GM18867 (cell line): ENCODE data around the gene CHFR.
"Not testable (repeated sequence)": the region's sequence is repeated elsewhere in the genome, so short reads cannot be mapped to it uniquely, and the experiment has no call there.

Experiments
- ATAC-seq: cut with Tn5 transposase; IDR thresholded peaks from one replicate; pipeline ENCODE4 v1.9.1; 2021; ENCODE audit warnings: mild to moderate bottlenecking, moderate library complexity; ENCODE audit not compliant: unreplicated experiment

CHFR gene

DNA sequence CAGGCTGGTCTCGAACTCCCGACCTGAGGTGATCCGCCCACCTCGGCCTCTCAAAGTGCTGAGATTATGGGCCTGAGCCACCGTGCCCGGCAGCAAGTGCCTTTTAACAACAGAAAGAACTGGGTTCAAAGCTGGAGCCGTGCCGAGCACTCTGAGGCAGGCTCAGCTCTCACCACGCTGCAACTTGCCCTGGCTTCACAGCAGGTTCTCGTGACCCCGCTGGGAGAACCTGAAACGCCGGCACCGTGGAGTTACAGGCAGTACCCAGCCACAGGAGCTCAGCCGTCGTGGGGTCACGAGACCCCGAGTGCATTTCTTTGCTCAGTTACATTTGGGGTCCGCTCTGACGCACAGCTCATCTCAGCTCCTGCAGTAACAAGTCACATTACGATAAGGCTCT is 73.2 kb downstream of the CHFR start:
- no peak for ATAC-seq

DNA sequence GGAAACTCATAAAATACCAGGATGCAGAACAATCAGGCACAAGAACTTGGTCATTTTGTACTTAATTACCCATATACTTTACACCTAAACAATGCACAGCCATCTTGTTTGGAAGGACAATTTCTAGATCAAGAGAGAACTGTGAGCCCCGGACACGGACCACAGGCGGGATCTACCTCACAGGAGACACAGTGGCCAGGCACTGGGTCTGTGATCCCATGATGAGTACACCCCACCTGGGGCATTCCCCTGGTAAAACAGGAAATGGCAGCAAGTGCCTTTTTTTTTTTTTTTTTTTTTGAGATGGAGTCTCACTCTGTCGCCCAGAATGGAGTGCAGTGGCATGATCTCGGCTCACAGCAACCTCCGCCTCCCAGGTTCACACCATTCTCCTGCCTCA is 74.0 kb downstream of the CHFR start:
- no peak for ATAC-seq

DNA sequence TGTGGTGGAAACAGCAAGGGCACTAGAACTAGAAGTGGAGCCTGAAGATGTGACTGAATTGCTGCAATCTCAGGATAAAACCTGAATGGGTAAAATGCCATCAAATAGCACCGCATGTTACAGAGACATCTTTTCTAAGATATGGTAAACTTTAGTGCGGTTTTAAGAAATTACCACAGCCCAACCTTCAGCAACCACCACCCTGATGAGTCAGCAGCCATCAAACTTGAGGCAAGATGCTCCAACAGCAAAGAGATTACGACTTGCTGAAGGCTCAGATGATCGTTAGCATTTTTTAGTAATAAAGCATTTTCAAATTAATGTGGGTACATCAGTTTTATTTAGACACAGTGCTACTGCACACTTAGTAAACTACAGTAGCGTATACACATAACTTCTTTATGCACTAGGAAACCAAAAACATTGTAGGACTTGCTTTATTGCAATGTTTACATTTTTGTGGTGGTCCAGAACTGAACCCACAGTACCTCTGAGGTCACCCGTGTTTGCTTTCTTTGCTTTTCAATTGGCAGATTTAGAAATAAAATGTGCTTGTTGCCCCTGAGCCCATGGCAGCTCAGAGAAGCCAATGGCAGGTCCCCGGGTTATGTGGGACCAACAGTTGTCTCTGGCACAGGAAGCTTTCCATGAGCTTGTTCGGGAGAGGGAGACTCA is 74.6 kb downstream of the CHFR start:
- no peak for ATAC-seq

DNA sequence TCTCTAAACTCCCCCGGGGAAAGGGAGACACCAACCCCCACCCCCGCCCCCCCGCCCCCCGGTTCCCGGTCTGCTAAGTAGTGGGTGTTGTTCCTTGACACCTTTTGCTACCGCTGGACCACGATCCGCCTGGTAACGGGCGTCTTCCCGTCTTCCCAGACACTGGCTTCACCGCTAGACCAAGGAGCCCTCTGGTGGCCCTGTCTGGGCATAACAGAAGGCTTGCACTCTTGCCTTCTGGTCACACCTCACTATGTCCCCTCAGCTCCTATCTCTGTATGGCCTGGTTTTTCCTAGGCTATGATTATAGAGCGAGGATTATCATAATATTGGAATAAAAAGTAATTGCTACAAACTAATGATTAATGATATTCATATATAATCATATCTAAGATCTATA is 78.0 kb downstream of the CHFR start:
- not testable (repeated sequence) for ATAC-seq

DNA sequence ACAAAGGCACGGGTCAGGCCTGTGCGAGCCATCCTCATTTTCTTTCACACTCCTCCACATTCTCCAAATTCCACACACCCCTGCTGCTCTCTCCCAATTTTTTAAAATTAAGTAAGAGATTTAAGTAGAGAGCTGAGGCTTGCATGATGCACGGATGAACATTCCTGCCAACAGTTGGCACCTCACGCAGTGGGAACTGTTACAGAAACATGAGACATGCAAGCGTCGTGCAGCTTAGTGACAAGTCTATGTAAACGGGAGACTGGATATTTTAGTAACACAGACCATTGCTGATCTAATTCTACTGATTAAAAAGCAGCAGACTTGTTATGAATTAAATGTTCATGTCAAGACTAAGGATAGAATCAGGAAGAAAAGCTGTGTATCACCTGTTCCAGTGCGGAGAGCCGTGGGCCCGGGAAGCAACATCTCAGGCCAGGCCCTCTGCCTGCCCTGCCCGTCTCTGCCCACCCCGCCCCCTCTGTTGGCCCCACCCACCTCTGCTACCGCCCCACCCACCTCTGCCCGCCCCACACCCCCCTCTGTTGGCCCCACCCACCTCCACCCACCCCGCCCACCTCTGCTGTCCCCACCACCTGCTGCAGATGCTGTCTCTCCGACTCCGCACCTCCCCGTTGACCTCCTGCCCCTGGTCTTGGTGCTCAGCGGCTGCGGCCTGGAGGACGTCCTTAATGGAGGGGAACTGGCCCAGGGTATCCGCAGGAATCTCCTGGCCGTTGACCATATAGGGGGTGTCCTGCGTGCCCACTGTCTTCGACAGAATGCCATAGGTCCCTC is 79.9 kb downstream of the CHFR start:
- no peak for ATAC-seq

DNA sequence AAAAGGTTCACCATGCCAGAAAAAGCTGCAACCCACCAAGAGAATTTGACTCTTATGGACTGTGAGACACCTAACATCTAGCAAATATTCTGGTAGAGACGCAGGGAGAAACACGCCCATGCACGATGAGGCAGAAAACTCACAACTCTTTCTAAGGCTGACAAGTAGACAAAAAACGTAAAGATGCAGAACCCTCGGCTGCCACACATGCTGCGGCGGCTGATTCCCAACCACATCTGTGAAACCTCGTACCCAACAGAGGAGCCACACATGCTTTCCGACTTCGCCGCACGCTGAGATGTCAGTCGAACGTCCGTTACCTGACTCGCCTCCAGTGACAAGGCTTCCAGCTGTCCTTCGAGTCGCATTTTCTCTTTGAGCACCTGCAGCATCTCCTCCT is 80.5 kb downstream of the CHFR start:
- no peak for ATAC-seq

DNA sequence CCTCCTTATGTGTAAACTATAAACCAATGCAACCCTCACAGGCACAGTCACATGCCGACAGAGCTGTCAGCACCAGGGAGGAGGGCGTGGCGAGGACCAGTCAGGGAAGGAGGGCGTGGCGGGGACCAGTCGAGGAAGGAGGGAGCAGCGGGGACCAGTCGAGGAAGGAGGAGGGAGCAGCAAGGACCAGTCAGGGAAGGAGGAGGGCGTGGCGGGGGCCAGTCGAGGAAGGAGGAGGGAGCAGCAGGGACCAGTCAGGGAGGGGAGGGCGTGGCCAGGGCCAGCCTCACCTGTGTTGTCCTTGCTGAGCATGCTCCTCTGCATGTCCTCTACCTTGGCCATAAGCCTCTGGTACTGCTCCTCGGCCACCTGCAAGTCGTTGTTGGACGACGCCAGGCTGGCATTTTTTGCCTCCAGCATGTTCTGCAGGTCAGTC is 83.0 kb downstream of the CHFR start:
- ATAC-seq: no peak

DNA sequence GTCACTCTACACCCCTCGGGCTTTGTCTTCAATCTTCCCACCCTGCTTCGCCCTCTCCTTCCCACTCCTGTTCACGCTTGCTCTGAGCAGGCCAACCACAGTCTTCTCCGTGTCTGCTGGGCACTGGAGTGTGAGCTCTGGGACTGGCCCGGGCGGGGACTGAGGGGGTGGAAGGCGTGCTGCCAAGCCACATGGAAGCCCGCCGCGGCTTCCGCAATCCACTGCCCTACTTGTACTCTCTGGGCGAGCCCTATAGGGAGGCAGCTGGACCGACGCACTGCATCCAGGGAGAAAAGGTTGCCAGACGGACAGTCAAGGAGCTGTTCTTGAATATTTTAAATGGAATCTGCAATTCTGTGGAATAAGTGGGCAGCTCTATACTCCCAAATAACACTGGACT is 83.5 kb downstream of the CHFR start:
- no peak for ATAC-seq

DNA sequence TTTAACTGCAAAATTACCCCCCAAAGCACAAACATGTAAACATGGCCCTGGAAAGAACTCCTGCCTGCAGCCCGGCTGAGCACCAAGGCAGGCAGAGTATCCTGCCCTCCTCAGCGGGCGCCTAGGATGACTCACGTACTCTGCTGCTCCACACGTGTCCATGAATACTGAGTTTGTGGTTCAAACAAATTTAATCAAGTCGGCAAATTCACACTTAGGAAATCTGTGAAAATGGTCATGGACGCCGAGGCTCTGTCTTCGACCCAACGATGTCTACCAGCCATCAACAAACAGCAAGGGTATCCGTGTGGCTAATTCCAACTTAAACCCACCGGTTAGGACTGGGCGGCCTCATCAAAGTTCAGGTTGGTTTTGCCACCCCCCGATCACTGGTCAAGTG is 84.3 kb downstream of the CHFR start:
- no peak for ATAC-seq

DNA sequence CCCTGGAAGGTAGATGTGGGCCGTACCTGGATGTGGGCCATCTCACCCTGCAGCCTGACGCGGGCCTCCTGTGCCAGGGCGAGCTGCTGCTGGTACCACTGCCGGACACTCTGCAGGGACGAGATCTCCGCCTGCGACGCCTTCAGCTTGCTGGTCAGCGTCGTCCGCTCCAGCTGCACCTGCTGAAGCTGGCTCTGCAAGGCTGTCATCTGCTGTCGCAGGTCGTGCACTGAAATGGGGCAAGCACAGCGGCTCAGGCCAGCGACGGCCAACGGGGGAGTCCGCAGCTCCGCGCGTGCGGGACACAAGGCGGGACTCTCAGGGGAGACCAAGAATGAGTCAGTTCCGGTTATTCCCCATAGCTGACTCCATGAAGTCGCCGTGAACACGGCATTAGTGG is 85.7 kb downstream of the CHFR start:
- ATAC-seq: no peak

DNA sequence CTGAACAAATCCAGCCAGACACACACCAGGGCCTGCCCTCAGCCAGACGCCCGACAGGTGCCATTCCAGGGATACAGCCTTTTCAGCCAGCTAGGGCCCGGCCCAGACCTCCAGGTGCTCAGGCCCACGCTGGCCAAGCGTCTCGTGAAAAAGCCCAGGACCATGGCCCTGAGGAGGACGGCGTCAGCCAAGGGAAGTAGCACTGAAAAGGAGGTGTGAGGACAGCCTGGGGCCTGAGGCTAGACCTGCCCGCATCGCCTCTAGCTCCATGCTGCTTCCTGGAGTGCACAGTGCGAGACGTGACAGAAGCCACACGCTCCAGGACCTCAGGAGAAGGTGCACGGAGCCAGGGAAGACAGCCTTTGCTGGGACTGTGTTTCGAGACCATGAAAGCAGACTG is 88.6 kb downstream of the CHFR start:
- ATAC-seq: no peak

DNA sequence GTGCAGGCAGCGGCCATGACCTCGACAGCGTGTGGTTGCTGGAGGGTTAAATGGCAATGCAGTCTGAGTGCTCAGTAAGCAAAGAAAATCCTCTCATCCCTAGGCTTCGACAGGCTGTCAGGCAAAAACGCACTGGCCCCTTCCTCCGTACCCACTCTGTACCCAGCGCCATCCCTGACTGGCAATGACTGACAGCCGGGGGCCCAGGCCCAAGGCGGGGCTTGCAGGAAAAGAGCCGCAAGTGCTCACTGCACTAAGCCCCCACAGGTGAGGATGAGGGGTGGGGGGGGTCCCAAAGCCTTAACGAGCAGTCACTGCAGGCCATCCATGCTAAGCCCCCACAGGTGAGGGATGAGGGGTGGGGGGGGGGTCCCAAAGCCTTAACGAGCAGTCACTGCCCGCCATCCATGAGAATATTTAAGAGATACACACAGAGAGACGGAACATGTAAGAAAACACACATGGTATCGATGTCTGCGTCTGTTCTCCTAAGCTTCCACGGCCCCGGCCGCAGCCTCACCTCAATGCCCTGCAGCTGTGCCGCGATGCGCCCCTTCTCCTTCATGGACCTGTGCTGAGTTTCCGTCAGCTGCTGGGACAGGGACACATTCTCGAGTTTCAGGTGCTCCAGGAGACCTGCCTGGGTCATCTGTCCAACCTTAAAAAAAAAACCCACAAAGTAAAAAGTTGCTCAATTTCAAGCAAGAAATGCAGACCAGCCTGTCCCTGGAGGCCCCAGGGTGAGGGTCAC is 89.4 kb downstream of the CHFR start:
- ATAC-seq: no peak

DNA sequence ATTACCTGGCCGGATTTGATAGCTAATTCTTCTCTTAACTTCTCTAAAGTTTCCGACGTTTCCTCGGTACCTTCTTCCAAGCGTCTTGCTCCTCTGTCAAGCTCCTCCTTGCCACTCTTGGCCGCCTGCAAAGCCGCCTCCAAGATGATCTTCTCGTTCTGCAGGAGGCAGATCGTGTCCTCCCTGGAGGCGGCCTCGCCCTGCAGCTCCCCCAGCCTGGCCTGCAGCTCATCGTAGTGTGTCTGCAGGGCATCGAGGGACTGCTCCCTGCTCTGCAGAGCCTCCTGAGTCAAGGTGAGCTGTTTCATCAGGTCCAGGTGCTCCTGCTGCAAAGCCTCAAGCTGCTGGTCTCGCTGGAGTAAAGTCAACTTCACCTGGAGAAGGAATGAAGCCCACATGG is 91.6 kb downstream of the CHFR start:
- no peak for ATAC-seq

DNA sequence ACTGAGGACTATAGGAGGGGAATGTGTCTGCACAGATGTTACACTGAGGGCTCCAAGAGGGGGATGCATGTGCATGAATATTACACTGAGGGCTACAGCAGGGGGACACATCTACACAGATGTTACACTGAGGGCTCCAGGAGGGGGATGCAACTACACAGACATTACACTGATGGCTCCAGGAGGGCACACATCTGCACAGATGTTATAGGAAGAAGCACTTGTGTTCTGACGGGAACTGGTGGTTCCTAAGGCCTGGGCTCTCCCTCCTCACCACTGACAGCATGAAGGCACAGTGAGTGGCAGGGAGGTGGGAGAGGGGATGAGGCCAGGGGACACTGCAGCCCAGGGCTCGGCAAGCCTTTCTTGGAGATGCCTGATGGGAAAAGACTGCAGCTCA is 95.5 kb downstream of the CHFR start:
- ATAC-seq: not testable (repeated sequence)

DNA sequence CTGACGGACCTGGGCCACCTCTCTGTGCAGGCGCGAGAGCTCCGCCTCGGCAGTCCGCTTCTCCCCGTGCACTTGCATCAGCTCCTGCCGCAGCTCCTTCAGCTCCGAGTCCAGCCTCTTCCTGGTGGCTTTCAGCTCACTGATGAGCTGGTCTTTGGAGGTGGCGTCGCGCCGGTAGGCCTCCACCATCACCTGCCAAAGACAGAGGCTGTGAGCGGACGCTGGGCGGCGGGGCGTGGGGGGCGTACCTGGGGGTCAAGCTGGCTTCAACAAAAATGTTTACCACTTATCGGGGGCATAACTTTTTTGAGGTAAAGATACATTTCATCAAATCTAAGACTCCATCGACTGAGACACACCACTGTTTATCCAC is 98.3 kb downstream of the CHFR start:
- ATAC-seq: no peak

DNA sequence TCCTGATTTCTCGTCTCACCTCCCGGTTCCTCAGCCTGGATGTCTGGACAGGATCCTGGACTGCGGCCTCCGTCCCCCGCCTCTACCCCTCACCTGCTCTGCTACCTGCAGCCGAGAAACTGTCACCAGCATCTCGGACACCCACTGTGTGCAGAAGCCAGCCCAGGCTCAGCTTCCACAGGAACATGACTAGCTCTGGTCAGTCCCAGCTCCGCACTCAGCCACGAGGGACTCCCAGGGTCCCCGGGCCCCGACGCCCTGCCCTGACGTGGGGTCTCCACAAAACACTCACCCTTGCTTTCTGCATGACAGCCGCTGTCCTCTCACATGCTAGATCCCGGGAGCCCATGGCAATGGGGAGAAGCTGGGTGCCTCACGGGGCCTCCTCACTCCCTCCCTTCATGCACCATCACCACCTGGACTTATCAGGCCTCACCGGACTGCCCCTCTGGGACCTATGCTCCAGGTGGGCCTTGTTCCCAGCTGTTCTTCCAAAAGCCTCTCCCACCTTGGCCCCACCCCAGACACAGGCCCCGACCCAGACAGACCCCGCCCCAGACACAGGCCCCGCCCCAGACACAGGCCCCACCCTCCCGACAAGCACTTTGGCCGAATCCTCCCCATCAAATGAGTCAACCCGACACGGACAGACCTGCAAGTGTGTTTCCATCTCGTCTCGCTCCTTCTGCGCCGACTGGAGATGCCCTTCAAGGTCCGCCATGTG is 98.9 kb downstream of the CHFR start:
- no peak for ATAC-seq

DNA sequence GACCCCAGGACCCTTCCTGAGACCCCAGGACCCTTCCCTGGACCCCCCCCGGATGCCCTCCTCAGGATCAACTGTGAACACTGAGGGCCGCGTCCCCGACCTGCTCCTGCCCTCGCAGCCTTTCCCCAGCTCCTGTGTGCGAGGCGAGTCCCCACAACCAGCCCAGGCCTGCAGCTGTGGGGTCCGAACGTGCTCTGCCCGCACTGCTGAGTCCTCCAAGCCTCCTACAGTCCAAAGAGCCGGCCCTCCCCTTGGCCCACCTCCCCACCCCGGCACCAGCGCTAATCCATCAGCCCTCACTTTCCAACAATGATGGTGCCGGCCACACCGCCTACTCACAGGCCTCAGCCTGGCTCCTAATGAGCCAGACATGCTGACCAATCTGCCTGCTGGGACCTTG is 99.5 kb downstream of the CHFR start:
- ATAC-seq: no peak

DNA sequence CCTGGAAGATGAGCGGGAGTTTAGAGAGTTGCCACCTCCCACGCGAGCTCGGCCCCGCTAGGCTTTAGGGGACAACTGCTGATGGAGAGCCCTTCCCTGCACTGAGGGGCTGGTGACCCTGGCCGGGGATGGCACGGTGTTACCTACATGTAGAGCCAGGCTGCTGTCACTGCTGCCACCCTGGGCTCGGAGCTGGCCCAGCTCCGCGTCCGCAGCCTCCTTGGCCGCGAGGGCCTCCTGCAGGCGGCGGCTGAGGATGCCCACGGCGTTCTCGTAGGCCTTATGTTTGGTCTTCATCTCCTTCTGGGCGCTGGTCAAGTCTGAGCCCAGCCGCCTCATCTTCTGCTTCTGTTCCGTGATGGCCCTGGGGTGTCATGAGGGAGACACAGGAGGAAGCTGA is 101.2 kb downstream of the CHFR start:
- ATAC-seq: no peak

DNA sequence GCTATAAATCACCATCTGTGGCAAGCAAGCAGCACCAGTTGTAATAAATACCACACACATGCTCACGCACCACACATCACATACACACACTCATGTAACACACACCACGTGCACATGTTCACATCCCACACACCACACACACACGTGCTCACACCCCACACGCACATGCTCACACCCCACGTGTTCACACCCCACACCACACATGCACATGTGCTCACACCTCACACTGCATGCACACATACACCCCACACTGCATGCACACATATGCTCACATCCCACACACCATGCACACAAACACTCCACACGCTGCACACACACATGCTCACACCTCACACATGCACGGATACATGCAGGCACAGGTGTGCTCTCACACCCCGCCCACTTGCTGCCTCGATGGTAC is 102.8 kb downstream of the CHFR start:
- ATAC-seq: no peak

DNA sequence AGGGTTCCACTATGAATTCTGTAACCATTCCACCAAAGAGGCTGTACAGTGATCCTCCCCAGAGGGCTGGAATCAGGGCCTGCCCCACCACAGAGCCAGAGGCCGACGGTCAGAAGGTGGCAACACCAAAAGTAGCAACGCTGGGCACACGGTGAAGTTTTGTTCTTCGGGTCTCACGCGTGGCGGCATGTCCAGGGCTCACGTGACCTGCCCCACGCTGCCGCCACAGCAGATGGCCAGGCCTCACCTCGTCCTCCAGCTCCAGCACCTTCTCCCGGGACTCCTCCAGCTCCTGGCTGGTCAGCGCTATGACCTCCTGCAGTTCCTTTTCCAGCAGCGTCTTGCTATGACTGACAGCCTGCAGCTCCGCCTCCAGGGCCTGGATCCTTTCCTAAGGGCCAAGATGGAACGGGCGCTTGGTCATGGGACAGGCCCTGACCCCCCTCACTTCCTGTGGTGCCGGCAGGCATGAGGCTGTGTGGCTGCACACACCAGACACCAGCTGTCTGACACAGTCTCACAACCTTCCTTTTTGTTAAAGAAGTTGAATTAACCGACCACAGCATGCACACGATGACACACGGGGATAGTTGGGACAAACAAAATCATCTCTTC is 103.4 kb downstream of the CHFR start:
- no peak for ATAC-seq
